Tibial nerve (tissue), 4 donors: Measurements from ENCODE around the gene CLTC.

ENCODE experiments used
- CTCF ChIP-seq, 5 experiments: fragments of 200-600 bp in 3 of 5; fragments of 450-650 bp in 2 of 5; sonication (generic) in 3 of 5; IDR thresholded peaks; one replicate each; pipeline ENCODE4 v1.5.1; 2016 to 2019; ENCODE audit warnings: antibody characterized with exemption in 5 of 5, mild to moderate bottlenecking in 3 of 5, moderate library complexity in 2 of 5
- EP300 ChIP-seq, 2 donors: sonication (generic); formaldehyde crosslinking; IDR thresholded peaks; one replicate each; pipeline ENCODE4 v1.6.1; 2017; ENCODE audit warnings: antibody characterized with exemption in 2 of 2, mild to moderate bottlenecking in 1 of 2

- no peak for TF ChIP-seq CTCF (IDR thresholded peaks at IDR 0.05)
- no peak for TF ChIP-seq EP300 (IDR thresholded peaks at IDR 0.05)
These were observed 31.7 kb downstream of the CLTC start for GRCh38 chr17:59651346-59651745.
